Large intestine (tissue), 3 donors: ENCODE measurements around the gene ACAA2. TPM values are rescaled to one million over a fixed set of nuclear protein-coding genes. Genes with fewer than 3 reads are reported as not detected.

ENCODE experiments used
- DNase-seq, 2 donors: peaks; one replicate each; pipeline versions ENCODE4 v3.0.0 to v3.0.0-alpha.2; 2013
- H3K27ac ChIP-seq: one replicate; pipeline ENCODE4 v1.5.1; 2013; ENCODE audit warnings: low read length
- H3K27me3 ChIP-seq: 2 replicates; pipeline ENCODE4 v1.6.1; 2013; ENCODE audit warnings: low read length; ENCODE audit not compliant: control insufficient read depth, insufficient read depth
- H3K36me3 ChIP-seq: 2 replicates; pipeline ENCODE4 v1.6.1; 2013; ENCODE audit warnings: low read length; ENCODE audit not compliant: control insufficient read depth, insufficient read depth
- H3K4me1 ChIP-seq: one replicate; pipeline ENCODE4 v1.6.1; 2013; ENCODE audit warnings: low read length; ENCODE audit not compliant: control insufficient read depth, insufficient read depth
- H3K4me3 ChIP-seq: one replicate; pipeline ENCODE4 v1.5.1; 2013; ENCODE audit warnings: low read length
- H3K9me3 ChIP-seq: one replicate; pipeline ENCODE4 v1.6.1; 2013; ENCODE audit warnings: mild to moderate bottlenecking, low read depth, low read length, moderate library complexity; ENCODE audit not compliant: control insufficient read depth
- WGBS: methylation state at CpG from one replicate; pipeline ENCODE4 v1.1.5; 2013; ENCODE audit warnings: low lambda C conversion rate; ENCODE audit not compliant: insufficient coverage; 5-methylcytosine and 5-hydroxymethylcytosine counted together
- polyA plus RNA-seq: library from polyadenylated mRNA; unstranded; fragments of 120-200 nt; gene quantifications from one replicate; pipeline ENCODE4 v1.2.1, GENCODE V29; 2013

Gene ACAA2
- polyA plus RNA-seq, 1 donor = 88.7 TPM

DNA sequence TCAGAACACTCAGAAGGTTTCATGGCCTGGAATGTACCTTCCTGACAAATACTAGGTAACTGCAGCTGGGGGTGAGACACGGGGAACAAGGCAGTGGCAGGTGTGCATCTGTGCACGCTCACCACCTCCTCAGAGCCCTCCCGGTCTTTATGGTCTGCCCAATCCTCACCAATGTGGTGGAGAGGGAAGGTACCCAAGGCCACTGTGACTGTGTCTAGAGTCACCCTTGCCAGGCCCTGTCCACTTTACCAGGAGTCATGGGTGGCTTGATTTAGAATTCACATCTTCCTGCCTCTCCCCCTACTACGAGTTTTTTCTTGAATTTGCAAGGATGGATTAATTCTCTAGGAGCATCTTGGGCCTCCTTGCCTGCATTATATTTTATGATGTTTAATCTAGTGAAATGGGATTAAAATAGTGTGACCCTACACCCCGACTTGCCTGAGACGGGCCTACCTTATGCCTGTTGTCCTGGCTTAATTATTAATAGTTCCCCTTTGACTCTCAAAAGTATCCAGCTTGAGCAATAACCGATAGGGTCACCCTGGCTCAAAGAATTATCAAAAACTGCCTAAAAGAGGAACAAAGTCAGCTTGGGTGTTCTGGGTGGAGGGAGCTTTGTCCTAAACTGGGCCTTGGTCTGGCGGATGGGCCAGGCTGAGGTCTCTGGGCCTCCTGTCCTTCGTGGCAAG is 56.5 kb downstream of the ACAA2 start:
- Histone ChIP-seq H3K27me3 (no peaks in the 10 kb centered on the region), H3K27ac (no peak overlapping the region), H3K36me3 (no peaks in the 10 kb centered on the region), H3K9me3 (no peaks in the 10 kb centered on the region), H3K4me3 (no peak overlapping the region), H3K4me1 (peaks cover 14% of the 10 kb centered on the region)
- no CpG with 5 or more reads among the region's 9 CpGs for WGBS
- DNase-seq = no peak

DNA sequence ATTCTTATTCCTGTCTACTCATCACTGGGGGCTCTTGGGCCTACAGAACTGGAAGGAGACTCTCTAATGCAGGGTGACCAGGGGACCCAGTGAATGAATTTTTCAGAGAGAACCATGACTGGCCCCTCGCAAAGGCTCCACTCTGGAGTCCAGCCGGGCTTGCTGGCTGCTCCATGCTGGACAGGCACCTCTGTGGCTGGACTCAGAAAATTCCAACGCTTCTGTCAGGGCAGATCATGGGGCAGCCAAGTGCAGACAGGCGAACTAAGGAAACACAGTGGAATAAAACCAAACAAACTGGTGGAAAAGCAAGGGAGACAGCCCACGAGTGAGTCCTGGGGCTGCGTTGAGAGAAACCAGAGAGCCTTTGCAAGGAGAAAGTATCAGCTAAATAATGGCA is 57.2 kb downstream of the ACAA2 start:
- Histone ChIP-seq H3K4me1 (peaks cover 14% of the 10 kb centered on the region), H3K4me3 (no peak overlapping the region), H3K27me3 (no peaks in the 10 kb centered on the region), H3K9me3 (no peaks in the 10 kb centered on the region), H3K36me3 (no peaks in the 10 kb centered on the region), H3K27ac (no peak overlapping the region)
- no CpG with 5 or more reads among the region's 6 CpGs for WGBS
- DNase-seq = no peak

- Histone ChIP-seq H3K9me3 (no peaks in the 10 kb centered on the region), H3K36me3 (no peaks in the 10 kb centered on the region), H3K27ac (no peak overlapping the region), H3K4me1 (peaks cover 14% of the 10 kb centered on the region), H3K27me3 (no peaks in the 10 kb centered on the region), H3K4me3 (no peak overlapping the region)
- DNase-seq = no peak
- WGBS = 80% methylated on average over 1 of the region's 6 CpGs
Measured at GRCh38 chr18:49755489-49755888, 57.8 kb downstream of the ACAA2 start.

DNA sequence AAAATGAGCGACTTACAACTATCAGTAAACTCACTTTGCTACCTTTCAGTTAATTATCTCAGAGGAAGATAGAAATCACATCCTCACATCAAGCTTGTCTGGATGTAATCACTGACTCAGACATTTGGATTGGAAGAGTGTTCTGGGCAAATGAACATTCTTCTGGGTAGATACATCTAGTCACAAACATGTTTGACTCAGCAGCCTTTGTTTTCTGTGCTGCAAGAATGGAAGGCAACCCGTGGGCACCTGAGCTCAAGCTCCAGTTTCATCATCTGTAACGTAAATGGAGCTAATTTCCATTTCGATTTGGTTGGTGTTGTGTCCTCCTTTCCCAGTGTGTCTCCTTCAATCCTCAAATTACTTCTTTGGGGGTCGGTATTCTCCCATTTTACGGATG is 58.5 kb downstream of the ACAA2 start:
- DNase-seq = no peak
- H3K9me3 ChIP-seq = no peaks in the 10 kb centered on the region
- 100% methylated on average over 1 of the region's 6 CpGs for WGBS
- H3K27ac ChIP-seq = no peak overlapping the region
- no peaks in the 10 kb centered on the region for H3K27me3 ChIP-seq
- no peak overlapping the region for H3K4me3 ChIP-seq
- H3K36me3 ChIP-seq = no peaks in the 10 kb centered on the region
- H3K4me1 ChIP-seq = peaks cover 10% of the 10 kb centered on the region

GRCh38 chr18:49753643-49754042 is 59.7 kb downstream of the ACAA2 start:
- H3K4me1 ChIP-seq = peaks cover 5% of the 10 kb centered on the region
- no peak overlapping the region for H3K4me3 ChIP-seq

GRCh38 chr18:49752095-49752457 is 61.3 kb downstream of the ACAA2 start:
- Histone ChIP-seq H3K27ac (no peak overlapping the region), H3K4me1 (peaks cover 3% of the 10 kb centered on the region), H3K27me3 (no peaks in the 10 kb centered on the region), H3K9me3 (no peaks in the 10 kb centered on the region), H3K36me3 (no peaks in the 10 kb centered on the region), H3K4me3 (no peak overlapping the region)
- WGBS = no CpG with 5 or more reads among the region's 4 CpGs
- no peak for DNase-seq

More at GRCh38 chr18:49753643-49754042, 59.7 kb downstream of the ACAA2 start:
- no peaks in the 10 kb centered on the region for H3K9me3 ChIP-seq
- no peaks in the 10 kb centered on the region for H3K36me3 ChIP-seq
- no peak for DNase-seq
- WGBS = no CpG with 5 or more reads among the region's 1 CpG
- H3K27me3 ChIP-seq = no peaks in the 10 kb centered on the region
- no peak overlapping the region for H3K27ac ChIP-seq

DNA sequence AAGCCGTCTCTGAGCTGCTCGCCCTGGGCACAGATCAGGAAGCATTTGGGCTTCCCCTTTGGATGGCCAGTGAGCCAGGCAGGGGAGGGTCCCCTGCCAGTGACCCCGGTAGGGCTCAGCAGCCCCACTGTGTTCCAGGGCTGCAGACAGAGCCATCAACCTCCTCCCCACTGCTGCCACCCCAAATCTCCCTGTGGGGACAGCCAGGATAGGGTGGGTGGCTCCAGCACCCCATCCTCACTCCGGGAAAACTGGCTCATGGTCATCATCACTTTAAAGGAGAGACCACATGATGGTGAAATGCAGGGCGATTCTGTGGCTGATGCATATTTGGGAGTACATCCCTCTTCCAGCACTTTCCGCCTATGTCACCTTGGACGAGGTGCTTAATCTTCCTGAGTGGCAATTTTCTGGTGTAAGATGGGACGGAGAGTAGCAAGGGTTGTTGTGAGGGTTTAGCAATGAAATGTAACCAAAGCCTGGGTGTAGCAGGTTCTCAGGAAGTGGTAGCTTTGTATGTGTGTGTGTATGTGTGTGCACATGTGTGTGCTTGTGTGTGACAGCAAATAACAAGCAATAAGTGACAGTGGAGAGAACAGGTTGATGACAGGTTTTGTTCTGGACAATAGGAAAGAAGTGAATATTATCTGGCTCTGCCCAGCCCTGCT is 61.8 kb downstream of the ACAA2 start:
- Histone ChIP-seq H3K27ac (no peak overlapping the region), H3K9me3 (no peaks in the 10 kb centered on the region), H3K4me3 (no peak overlapping the region), H3K27me3 (no peaks in the 10 kb centered on the region), H3K36me3 (no peaks in the 10 kb centered on the region), H3K4me1 (no peaks in the 10 kb centered on the region)
- no CpG with 5 or more reads among the region's 8 CpGs for WGBS
- no peak for DNase-seq

DNA sequence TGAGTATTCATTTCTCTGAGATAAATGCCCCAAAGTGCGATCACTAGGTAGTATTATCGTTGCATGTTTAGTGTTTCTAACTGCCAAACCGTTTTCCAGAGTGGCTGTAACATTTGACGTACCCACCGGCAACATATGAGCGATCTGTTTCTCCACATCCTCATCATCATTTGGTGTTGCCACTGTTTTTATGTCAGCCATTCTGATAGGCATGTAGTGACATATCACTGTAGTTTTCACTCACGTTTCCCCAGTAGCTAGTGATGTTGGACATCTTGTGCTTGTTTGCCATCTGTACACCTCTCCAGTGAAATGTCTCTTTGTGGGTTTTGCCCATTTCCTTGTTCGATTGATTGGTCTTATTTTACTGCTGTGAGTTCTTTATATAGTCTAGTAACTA is 63.8 kb downstream of the ACAA2 start:
- no peak overlapping the region for H3K27ac ChIP-seq

DNA sequence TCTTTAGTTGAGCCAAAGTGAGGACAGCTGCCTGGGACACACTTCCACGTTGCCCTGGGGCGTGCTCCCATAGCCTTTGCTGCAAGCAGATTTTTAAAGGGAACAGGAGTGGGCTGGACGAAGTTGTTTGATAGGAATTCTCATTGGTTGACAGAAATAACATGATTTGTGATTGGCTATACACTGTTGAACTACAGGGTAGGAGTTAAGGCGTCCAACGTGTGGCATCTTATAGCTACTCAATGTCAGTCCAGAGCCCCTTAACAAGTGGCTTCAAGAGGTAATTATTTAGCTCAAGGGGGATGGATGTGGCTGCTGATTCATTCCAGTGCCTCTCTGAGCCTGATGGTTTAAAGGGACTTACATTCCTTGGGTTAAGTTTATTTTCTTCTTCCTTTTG is 65.5 kb downstream of the ACAA2 start:
- H3K4me1 ChIP-seq = peaks cover 2% of the 10 kb centered on the region
- no peaks in the 10 kb centered on the region for H3K36me3 ChIP-seq
- no CpG with 5 or more reads among the region's 5 CpGs for WGBS
- no peak for DNase-seq
- no peak overlapping the region for H3K27ac ChIP-seq
- no peaks in the 10 kb centered on the region for H3K27me3 ChIP-seq
- H3K4me3 ChIP-seq = no peak overlapping the region
- no peaks in the 10 kb centered on the region for H3K9me3 ChIP-seq

More for the DNA sequence above, 63.8 kb downstream of the ACAA2 start:
- WGBS = 94% methylated on average over 6 of the region's 8 CpGs
- H3K9me3 ChIP-seq = no peaks in the 10 kb centered on the region
- no peaks in the 10 kb centered on the region for H3K36me3 ChIP-seq
- no peak for DNase-seq
- no peaks in the 10 kb centered on the region for H3K4me1 ChIP-seq
- H3K4me3 ChIP-seq = no peak overlapping the region
- no peaks in the 10 kb centered on the region for H3K27me3 ChIP-seq

DNA sequence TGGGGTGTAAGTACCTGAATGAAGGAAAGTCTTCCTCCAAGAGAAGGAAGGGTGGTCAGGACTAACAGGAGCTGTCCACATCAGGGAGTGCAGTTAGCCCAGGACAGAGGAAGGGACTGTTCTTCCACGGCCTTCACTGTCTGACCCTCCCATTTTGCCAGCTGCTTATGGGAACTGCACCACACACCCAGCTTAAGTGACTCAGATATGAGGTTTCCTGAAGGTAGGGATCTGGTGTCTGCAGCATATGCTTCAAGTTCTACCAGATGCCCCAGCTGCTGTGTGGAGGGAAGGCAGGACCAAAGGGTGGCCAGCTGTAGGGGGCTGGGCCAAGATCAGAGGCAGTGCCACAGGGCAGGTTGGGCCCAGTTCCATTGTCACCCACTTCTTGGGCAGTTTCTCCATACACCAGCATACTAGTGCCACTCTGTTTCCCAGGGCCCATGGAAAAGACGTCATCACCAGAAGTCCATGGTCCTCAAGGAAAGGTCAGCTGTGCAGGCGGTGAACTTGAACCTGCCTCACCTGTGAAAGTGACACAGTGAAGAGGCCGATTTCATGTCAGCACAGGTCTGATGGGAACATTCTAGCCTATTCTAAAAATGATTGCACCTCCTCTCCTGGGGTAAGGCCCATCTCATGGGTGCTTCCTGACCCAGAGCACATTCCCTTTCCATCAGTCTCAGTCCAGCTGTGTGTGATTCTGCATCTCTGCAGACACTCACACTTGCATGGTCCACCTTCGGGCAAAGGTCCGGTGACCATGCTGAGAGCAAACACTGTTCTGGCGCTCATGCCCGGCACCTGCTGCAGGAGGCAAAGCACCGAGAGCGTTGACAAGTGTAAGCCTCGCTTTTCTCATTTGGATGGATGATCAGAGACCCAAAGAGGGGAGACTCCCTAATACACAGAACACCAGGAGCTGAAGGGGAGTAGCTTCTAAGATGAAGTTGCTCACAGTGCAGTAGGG is 68.0 kb downstream of the ACAA2 start:
- H3K9me3 ChIP-seq = no peaks in the 10 kb centered on the region
- no peaks in the 10 kb centered on the region for H3K27me3 ChIP-seq
- no CpG with 5 or more reads among the region's 11 CpGs for WGBS
- DNase-seq = no peak
- no peak overlapping the region for H3K27ac ChIP-seq
- H3K36me3 ChIP-seq = no peaks in the 10 kb centered on the region
- peaks cover 2% of the 10 kb centered on the region for H3K4me1 ChIP-seq
- no peak overlapping the region for H3K4me3 ChIP-seq
